ENCODE results near the gene RPS6KC1.
"Not testable (repeated sequence)": the region's sequence is repeated elsewhere in the genome, so short reads cannot be mapped to it uniquely, and the experiment has no call there.

Gene RPS6KC1

DNA sequence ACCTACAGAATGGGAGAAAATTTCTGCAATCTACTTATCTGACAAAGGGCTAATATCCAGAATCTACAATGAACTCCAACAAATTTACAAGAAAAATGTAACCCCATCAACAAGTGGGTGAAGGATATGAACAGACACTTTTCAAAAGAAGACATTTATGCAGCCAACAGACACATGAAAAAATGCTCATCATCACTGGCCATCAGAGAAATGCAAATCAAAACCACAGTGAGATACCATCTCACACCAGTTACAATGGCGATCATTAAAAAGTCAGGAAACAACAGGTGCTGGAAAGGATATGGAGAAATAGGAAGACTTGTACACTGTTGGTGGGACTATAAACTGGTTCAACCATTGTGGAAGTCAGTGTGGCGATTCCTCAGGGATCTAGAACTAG lies 168.0 kb downstream of the RPS6KC1 start:
- H3K9me3 Mint-ChIP-seq; H3K27me3 Mint-ChIP-seq (ENCODE audit: low read depth); H3K27ac Mint-ChIP-seq; H3K4me1 Mint-ChIP-seq (ENCODE audit: low read depth); H3K36me3 Mint-ChIP-seq (ENCODE audit: low read depth); DNase-seq (ENCODE audit: low spot score); H3K4me3 Mint-ChIP-seq: not testable (repeated sequence)

DNA sequence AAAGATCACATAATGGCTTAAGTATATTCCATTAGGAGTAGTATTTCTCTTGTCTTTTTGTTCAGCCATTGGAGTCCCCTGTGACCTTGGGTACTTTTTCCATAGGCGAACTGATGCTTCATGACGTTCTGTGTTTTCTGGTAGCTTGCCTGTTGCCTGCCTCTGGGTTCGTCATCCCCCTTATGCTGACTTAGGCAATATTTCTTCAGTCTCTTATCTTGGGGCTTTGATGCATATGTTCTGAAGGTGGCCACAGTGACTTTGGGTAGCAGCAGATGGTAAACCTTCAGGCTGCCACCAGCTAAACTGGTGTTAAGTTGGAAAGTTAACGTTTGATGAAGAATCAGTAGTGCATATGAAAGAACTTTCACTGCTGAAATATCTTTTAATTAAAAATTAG lies 170.2 kb downstream of the RPS6KC1 start:
- Mint-ChIP-seq H3K9me3 (peaks cover 6% of the 10 kb centered on the region), H3K4me1 (ENCODE audit: low read depth) (no peaks in the 10 kb centered on the region), H3K27me3 (ENCODE audit: low read depth) (no peaks in the 10 kb centered on the region), H3K36me3 (ENCODE audit: low read depth) (no peaks in the 10 kb centered on the region), H3K27ac (no peak overlapping the region), H3K4me3 (no peak overlapping the region)
- no peak for DNase-seq (ENCODE audit: low spot score)

DNA sequence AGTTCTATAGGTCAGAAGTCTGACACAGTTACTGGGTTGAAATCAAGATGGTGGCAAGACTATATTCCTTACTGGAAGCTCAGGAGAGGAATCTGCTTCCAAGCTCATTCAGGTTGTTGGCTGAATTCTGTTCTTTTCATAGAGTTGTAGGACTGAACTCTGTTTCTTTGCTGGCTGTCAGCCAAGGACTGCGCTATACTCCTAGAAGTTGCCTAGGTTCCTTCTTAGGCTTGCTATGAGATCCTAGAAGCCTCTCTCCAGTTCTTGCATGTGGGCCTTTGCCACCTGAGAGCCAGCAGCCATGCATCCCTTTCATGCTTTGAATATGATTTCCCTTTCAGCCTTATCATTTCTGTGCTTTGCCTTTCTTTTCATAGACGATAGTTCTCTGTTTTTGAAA lies 176.4 kb downstream of the RPS6KC1 start:
- Mint-ChIP-seq H3K4me1 (ENCODE audit: low read depth) (peaks cover 3% of the 10 kb centered on the region), H3K36me3 (ENCODE audit: low read depth) (no peaks in the 10 kb centered on the region), H3K9me3 (no peaks in the 10 kb centered on the region), H3K27me3 (ENCODE audit: low read depth) (no peaks in the 10 kb centered on the region), H3K27ac (no peak overlapping the region), H3K4me3 (no peak overlapping the region)
- no peak for DNase-seq (ENCODE audit: low spot score)

DNA sequence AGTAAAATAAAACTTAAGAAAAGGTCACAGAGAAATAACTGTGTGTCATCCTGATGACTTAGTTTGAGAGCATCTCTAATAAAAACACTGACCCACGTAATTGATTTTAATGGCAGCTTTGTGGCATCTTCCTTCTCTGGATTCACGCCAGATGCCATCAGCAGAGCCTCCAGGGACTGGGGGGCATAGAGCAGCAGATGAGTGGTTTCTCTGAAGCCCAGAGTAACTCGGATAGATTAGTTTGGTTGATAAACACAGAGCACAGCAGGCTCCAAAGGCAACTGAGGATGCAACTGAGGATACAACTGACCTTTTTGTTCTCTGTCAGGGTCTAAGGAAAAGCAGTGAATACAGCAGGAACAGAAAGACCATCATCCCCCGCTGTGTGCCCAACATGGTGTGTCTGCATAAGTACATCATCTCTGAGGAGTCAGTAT lies 180.8 kb downstream of the RPS6KC1 start:
- H3K9me3 Mint-ChIP-seq: no peaks in the 10 kb centered on the region
- H3K36me3 Mint-ChIP-seq (ENCODE audit: low read depth): no peaks in the 10 kb centered on the region
- no peak overlapping the region for H3K27ac Mint-ChIP-seq
- no peak overlapping the region for H3K4me3 Mint-ChIP-seq
- H3K27me3 Mint-ChIP-seq (ENCODE audit: low read depth): no peaks in the 10 kb centered on the region
- H3K4me1 Mint-ChIP-seq (ENCODE audit: low read depth): peaks cover 3% of the 10 kb centered on the region
- no peak for DNase-seq (ENCODE audit: low spot score)

DNA sequence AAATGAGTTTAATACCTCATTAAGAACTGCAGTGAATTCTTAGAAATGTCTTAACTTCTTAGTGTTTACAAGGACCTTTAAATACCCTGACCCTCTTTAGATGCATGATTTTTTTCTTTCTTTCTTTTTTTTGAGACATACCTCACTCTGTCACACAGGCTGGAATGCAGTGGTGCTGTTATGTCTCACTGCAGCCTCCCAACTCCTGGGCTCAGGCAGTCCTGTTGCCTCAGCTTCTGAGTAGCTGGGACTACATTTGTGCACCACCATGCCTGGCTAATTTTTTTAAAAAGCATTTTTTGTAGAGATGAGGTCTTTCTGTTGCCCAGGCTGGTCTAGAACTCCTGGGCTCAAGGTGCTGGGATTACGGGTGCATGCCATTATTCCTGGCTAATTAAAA lies 191.8 kb downstream of the RPS6KC1 start:
- DNase-seq (ENCODE audit: low spot score): no peak
- Mint-ChIP-seq H3K36me3 (ENCODE audit: low read depth) (no peaks in the 10 kb centered on the region), H3K4me3 (no peak overlapping the region), H3K4me1 (ENCODE audit: low read depth) (no peaks in the 10 kb centered on the region), H3K9me3 (no peaks in the 10 kb centered on the region), H3K27me3 (ENCODE audit: low read depth) (no peaks in the 10 kb centered on the region), H3K27ac (no peak overlapping the region)

DNA sequence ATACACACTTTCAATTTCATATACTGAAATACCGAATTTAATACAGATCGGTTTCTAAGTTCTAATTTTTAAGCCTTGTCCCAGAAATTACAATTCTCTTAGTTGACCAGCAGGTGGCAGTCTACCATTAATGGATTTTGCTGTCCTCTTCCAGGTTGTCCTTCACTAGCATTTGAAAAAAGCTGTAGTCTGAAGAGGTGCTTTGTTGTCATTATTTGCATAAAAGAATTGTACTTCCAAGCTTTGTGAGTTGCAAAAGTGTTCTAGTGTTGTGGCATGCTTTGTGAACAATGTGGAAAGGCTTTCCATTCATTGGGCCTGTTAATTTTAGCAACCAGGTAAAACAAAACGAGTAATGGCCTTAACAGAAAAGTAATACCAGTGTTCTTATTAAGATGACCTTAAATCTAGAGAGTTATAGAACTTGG lies 193.6 kb downstream of the RPS6KC1 start:
- Mint-ChIP-seq H3K27me3 (ENCODE audit: low read depth) (no peaks in the 10 kb centered on the region), H3K4me1 (ENCODE audit: low read depth) (no peaks in the 10 kb centered on the region), H3K27ac (no peak overlapping the region), H3K36me3 (ENCODE audit: low read depth) (no peaks in the 10 kb centered on the region), H3K4me3 (no peak overlapping the region), H3K9me3 (no peaks in the 10 kb centered on the region)
- no peak for DNase-seq (ENCODE audit: low spot score)

DNA sequence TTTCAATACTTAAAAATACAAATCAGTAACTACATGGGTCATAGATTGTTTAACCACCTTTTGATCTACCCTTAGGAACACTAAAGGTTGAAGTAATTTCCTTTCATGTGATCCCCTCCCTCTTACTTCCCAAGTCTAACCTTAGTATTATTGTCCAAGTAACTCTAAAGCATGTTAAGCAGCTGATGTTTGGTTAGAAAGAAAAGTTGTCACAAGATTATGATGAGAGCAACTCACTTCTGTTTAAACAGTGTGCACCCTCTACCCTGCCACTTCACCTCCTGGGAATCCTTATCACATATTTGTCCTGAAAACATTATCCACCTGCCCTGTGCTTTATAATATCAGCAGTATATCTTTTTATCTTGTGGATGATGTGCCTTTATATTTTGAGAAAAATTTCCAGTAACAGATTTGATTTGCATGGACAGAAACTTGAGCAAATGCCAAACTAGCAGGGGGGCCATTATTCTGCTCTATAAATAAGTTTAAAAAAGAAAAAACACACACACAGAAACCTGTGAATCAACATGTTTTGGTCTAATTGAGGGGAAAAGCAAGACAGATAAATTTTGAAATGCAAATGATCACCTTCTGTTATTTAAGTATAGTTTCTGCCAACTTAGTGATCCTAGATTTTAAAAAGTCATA lies 194.3 kb downstream of the RPS6KC1 start:
- Mint-ChIP-seq H3K9me3 (no peaks in the 10 kb centered on the region), H3K27me3 (ENCODE audit: low read depth) (no peaks in the 10 kb centered on the region), H3K36me3 (ENCODE audit: low read depth) (no peaks in the 10 kb centered on the region), H3K4me1 (ENCODE audit: low read depth) (no peaks in the 10 kb centered on the region), H3K27ac (no peak overlapping the region), H3K4me3 (no peak overlapping the region)
- DNase-seq (ENCODE audit: low spot score): no peak

DNA sequence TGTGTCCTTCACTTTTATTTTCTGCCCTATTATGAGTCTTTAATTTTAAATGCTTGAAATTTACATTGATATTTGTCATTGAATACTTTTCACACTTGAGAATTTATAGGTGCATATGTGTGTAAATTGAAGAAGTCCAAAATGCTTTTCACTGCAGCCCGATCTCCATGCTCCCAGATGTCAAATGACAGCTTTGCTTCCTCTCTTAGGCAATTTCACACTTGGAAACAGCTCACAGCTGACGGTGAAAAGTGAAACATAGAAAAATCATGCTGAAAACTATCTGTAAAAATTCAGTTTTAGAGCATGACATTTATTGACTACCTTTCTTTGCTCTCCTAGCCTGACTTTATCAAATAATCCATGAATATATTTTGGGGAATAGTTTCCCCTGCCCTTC lies 196.0 kb downstream of the RPS6KC1 start:
- H3K27ac Mint-ChIP-seq: no peak overlapping the region
- no peaks in the 10 kb centered on the region for H3K36me3 Mint-ChIP-seq (ENCODE audit: low read depth)
- H3K4me1 Mint-ChIP-seq (ENCODE audit: low read depth): no peaks in the 10 kb centered on the region
- no peak overlapping the region for H3K4me3 Mint-ChIP-seq
- H3K27me3 Mint-ChIP-seq (ENCODE audit: low read depth): no peaks in the 10 kb centered on the region
- H3K9me3 Mint-ChIP-seq: no peaks in the 10 kb centered on the region
- DNase-seq (ENCODE audit: low spot score): no peak

DNA sequence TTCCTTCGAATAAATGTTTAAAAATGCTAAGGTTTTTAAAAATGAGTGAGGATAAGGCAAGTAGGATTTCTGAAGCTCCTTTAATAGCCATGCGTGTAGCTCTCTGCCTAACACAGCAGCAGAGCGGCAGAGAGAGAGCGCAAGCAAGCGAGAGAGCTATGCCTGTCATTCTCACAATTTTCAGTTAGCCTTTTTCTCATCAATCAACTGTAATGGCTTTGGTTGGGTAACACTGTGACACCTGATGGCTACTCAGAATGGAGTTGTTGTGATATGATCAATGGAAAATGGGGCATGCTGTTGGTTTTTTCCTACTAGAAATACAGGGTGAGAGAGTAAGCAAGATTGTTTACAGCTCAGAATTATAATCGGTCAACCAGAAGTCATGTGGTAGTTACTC lies 198.4 kb downstream of the RPS6KC1 start:
- DNase-seq (ENCODE audit: low spot score): no peak
- Mint-ChIP-seq H3K4me1 (ENCODE audit: low read depth) (no peaks in the 10 kb centered on the region), H3K27me3 (ENCODE audit: low read depth) (no peaks in the 10 kb centered on the region), H3K27ac (no peak overlapping the region), H3K4me3 (no peak overlapping the region), H3K36me3 (ENCODE audit: low read depth) (no peaks in the 10 kb centered on the region), H3K9me3 (no peaks in the 10 kb centered on the region)

DNA sequence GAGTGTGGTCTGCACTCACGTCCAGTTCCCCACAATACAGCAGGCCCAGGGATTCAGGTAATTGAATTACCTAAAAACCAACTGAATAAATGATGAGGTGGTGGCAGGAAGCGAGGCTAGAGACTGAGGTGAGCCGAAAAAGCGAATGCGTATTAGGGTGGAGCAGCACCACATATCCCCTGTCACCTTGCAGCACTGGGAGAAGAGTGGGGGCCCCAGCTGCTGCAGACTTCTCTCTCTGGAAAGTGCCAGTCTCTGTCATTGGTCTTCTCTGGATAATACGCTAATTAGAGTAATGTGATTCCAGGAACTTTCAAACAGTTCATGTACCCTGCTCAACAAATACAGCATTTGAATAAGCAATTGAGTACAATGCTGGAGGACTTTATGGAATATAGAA lies 199.0 kb downstream of the RPS6KC1 start:
- Mint-ChIP-seq H3K27me3 (ENCODE audit: low read depth) (no peaks in the 10 kb centered on the region), H3K4me1 (ENCODE audit: low read depth) (no peaks in the 10 kb centered on the region), H3K27ac (no peak overlapping the region), H3K4me3 (no peak overlapping the region), H3K9me3 (no peaks in the 10 kb centered on the region), H3K36me3 (ENCODE audit: low read depth) (no peaks in the 10 kb centered on the region)
- DNase-seq (ENCODE audit: low spot score): no peak

DNA sequence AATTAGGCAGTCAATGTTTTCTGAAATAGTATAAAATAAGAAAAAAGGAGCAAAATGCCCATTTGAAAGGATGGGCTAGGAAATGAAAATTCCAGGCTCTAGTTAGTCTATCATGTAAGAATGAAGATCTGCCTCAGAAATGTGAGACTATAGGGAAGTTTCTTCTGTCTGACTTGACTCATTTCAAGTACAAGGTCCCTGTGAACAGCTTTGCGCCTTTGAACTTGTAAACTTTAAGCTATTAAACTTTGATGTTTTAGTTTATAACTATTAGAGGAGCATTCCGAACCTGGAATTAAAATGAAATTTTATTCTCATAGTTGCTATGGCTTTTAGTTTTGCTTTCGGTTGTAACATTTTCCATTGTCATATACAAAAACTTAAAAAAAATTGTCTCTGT lies 199.4 kb downstream of the RPS6KC1 start:
- H3K27ac Mint-ChIP-seq: no peak overlapping the region

DNA sequence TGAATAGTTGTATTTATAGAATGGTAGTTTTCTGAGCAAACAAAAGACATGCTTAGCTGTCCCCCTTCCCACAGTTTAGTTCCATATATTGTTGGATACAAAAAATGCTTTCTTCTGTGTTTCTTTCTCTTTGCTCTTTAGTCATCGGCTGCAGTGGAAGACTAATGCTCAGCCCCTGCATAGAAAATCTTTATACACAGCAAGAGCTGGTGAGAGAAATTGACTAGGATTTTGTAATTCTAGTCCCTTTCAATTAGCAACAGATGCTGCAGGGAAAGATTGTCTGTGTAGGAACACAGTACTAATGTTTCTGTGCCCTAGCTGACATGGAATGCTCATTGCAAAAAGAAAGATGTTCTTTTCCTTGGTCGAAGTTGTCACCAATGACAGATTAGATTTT lies 200.9 kb downstream of the RPS6KC1 start:
- Mint-ChIP-seq H3K27ac (no peak overlapping the region), H3K36me3 (ENCODE audit: low read depth) (no peaks in the 10 kb centered on the region), H3K9me3 (no peaks in the 10 kb centered on the region), H3K4me1 (ENCODE audit: low read depth) (no peaks in the 10 kb centered on the region), H3K4me3 (no peak overlapping the region), H3K27me3 (ENCODE audit: low read depth) (no peaks in the 10 kb centered on the region)
- DNase-seq (ENCODE audit: low spot score): no peak

More for the DNA sequence above, 199.4 kb downstream of the RPS6KC1 start:
- Mint-ChIP-seq H3K4me3 (no peak overlapping the region), H3K9me3 (no peaks in the 10 kb centered on the region), H3K27me3 (ENCODE audit: low read depth) (no peaks in the 10 kb centered on the region), H3K36me3 (ENCODE audit: low read depth) (no peaks in the 10 kb centered on the region), H3K4me1 (ENCODE audit: low read depth) (no peaks in the 10 kb centered on the region)
- DNase-seq (ENCODE audit: low spot score): no peak

DNA sequence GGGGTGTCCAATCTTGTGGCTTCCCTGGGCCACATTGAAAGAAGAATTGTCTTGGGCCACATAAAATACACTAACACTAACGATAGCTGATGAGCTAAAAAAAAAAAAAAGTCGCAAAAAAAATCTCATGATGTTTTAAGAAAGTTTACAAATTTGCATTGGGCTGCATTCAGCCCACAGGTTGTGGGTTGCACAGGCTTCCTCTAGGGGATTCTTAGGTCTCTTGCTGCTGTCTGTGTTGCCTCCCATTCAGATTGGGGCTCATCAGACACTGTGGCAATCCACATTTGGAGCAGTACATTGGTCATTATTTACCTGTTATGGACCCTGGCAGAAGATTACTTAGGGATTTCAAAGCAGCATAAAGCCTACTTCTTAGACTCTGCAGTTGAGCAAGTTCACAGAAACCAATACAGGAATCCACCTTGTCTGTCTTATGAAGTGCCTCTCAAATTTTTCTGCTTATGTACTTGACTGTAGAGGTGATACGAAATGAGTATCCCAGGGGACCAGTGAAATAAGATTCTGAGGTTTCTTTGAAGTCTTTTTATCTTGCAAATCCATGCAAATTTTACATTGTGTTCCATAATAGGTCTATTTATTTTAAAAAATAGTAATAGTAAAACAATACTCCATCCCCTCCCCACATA lies 205.5 kb downstream of the RPS6KC1 start:
- Mint-ChIP-seq H3K27me3 (ENCODE audit: low read depth) (no peaks in the 10 kb centered on the region), H3K4me3 (no peak overlapping the region), H3K36me3 (ENCODE audit: low read depth) (no peaks in the 10 kb centered on the region), H3K4me1 (ENCODE audit: low read depth) (no peaks in the 10 kb centered on the region), H3K9me3 (no peaks in the 10 kb centered on the region), H3K27ac (no peak overlapping the region)
- no peak for DNase-seq (ENCODE audit: low spot score)

DNA sequence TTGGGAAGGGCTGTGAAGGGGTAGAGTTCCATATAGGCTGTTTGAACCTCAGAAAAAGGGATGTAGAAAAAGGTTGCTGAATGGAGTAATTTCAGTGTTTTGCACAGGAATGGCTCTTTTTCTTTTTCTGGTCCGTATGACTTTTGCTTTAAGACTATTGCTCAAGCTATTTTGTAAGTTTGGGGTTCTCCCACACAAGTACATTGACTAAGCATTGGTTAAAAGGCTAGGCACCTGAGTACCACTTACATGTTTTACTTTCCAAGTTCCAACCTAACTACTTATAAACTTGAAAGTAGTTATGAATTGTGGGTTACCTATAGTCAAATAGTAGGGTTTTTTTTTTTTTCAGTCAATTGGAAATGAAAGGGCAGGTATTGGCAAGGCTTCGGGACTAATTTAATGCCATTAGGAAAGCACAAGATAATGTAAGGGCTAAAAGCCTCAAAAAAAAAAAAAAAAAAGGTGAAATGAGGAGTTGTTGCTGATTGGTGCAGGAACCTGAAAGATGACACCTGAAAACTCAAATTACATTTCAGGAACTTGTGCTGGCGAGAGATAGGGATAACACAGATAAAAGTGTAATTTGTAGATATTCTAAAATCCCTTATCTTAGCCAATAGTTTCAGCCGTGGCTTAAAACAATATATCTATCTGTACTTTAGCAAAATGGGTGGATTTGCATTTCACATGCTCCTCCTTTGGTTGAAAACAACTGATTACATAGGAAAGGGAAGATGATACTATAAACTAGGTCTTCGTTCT lies 209.5 kb downstream of the RPS6KC1 start:
- Mint-ChIP-seq H3K27ac (no peak overlapping the region), H3K4me3 (no peak overlapping the region), H3K27me3 (ENCODE audit: low read depth) (no peaks in the 10 kb centered on the region), H3K9me3 (no peaks in the 10 kb centered on the region), H3K4me1 (ENCODE audit: low read depth) (no peaks in the 10 kb centered on the region), H3K36me3 (ENCODE audit: low read depth) (no peaks in the 10 kb centered on the region)
- no peak for DNase-seq (ENCODE audit: low spot score)
